SK-N-DZ (cell line): ENCODE results near the gene CCDC171. TPM values are rescaled to one million over a fixed set of nuclear protein-coding genes. Genes with fewer than 3 reads are reported as not detected.
"Not testable (repeated sequence)": the region's sequence is repeated elsewhere in the genome, so short reads cannot be mapped to it uniquely, and the experiment has no call there.

Source experiments
- DNase-seq: peaks from one replicate; pipeline ENCODE4 v3.0.0-alpha.2; 2015; ENCODE audit warnings: low spot score
- polyA plus RNA-seq, 2 experiments: library from polyadenylated mRNA; depleted of rRNA; stranded (reverse); fragments of >200 nt; gene quantifications; 2 replicates each; pipeline ENCODE4 v1.2.3, GENCODE V29; 2014

The CCDC171 gene
- polyA plus RNA-seq (2014; cell fraction: cytosol; rRNA removed): 2.0 and 2.1 TPM in 2 replicates
- 4.2 and 10.3 TPM in 2 replicates for polyA plus RNA-seq (2014; cell fraction: nucleus; rRNA removed)

GRCh38 chr9:15552636-15553527, at the start of gene CCDC171:
CCDC171 (plus strand) TSS chr9:15553043; CDS start chr9:15564089, 11,046 bp downstream.
- peak; percentile 92 for DNase-seq

- DNase-seq: no peak
Observed at GRCh38 chr9:15505921-15506320, 46.9 kb upstream of the CCDC171 start.

DNA sequence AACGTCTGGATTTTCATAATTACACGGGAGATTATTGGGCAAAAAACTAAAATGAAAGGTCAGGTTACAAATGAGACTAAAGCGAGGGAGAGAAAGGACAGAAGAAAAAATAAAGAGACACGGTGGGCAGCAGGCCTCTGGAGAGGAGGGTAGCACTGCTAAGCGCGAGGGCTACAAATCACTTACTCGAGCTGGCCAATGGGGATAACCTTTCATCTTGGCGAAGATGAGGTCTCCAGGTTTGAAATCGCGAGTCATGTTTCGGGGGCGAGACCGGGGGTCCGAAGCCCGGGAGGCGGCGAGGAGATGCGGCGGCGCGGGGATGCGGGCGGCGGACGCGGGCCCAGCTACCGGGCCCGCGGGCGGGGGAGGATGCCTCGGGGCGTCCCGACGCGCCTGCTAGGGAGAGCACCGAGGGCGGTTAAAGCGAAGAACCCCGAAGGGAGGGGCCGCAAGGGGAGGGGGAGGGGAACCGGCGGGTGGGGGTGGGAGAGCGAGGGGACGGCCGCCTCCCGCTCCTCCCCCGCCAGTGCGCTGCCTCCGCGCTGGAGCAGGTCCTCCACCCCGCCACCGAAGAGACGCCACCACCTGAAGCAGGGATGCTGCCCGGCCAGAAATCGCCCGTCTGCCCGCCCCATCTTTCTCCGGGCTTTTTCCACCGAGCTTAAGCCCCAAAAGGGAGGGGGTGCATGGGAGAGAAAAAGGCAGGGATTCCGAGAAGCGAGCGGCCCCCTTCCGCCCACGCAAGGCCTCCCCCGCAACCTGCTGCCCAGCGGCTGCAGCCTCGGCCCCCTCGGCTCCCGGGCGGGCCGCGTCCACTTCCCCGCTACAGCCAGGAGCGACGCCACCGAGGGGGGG, 42.7 kb upstream of the CCDC171 start:
- peak; percentile 38 for DNase-seq

- DNase-seq: peak; percentile 83
Observed at GRCh38 chr9:15510789-15511575, 41.9 kb upstream of the CCDC171 start, which contains the start of gene PSIP1. PSIP1 (minus strand) TSS chr9:15510970; CDS start chr9:15510188, 782 bp downstream.

DNA sequence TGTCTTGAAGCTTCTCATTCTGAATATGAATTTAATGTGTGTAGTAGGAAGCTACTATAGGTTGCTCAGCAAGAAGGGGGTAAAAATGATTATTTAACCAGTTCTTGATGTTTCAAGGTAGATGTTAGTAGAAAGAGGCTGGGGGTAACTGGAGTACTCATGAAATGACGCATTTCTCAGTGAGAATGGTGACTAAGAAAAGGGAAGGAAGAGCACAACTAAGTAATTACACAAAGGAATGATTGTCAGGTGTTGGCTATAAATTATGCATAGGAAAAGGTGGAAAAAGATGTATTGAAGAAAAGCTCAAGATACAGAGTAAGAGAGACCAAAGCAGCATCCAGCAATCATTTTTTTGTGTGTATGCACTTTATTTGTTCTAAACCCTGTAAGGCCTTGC, 40.6 kb upstream of the CCDC171 start:
- no peak for DNase-seq

DNA sequence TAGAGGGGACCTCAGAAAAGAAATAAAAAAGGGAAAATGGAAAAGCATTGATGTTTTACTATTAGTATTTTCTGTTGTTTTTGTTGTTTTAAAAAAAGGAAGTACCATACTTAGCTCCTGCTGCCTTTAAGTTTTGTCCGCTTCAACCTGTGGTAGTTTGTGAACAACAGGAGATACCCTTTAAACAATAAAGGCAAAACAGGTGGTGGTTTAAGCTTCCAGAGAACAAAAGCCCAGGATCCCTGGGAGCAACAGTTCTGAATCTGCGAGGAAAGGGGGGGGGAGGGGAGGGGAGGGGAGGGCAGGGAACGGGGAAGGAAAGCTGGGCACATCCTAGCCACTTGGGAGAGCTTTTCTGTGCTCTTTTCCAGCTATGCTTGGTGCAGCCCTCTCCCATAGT, 40.0 kb upstream of the CCDC171 start:
- DNase-seq: no peak

DNA sequence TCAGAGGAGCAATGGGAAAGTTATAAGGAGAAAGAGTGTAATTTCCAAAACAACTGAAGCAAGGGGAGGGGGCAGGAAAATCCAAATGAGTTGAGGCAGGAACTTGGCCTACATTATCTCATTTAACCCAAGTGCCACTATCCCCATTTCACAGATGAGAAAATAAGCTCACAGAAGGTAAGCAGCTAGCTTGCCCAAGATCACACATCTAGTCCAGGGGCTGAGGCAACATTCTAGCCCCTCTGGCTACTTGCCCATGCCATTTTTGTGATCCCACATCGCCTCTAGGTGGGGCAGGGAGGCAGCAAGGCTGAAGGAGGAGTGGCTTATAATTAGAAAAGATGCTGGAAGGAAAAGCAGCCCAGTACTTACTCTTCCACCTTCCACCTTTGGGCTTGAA, 39.5 kb upstream of the CCDC171 start:
- DNase-seq: peak; percentile 25

GRCh38 chr9:15519831-15520230, 33.0 kb upstream of the CCDC171 start:
- no peak for DNase-seq

- no peak for DNase-seq
Observed at GRCh38 chr9:15521254-15521653, 31.6 kb upstream of the CCDC171 start.

GRCh38 chr9:15522130-15522755, 30.6 kb upstream of the CCDC171 start:
- DNase-seq: no peak

- no peak for DNase-seq
Observed at GRCh38 chr9:15524845-15525455, 27.9 kb upstream of the CCDC171 start.

- DNase-seq: no peak
Observed at GRCh38 chr9:15525958-15526357, 26.9 kb upstream of the CCDC171 start.

DNA sequence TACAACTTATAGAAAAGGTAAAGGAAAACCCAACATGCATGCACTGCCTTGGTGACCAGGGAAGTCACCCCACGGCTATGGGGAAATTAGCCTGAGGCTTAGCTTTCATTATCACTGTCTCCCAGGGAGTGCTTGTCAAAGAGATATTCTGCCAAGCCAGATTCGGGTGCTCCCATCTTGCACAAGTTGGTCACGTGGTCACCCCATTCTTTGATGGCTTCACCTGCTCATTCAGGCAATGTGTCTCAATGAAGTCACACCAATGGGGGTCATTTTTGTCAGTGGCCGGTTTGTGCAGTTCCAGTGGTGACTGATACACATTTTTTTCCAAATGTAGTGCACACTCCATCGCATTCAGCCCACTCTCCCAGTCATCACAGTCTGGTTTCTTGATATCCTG, 25.8 kb upstream of the CCDC171 start:
- DNase-seq: not testable (repeated sequence)

DNA sequence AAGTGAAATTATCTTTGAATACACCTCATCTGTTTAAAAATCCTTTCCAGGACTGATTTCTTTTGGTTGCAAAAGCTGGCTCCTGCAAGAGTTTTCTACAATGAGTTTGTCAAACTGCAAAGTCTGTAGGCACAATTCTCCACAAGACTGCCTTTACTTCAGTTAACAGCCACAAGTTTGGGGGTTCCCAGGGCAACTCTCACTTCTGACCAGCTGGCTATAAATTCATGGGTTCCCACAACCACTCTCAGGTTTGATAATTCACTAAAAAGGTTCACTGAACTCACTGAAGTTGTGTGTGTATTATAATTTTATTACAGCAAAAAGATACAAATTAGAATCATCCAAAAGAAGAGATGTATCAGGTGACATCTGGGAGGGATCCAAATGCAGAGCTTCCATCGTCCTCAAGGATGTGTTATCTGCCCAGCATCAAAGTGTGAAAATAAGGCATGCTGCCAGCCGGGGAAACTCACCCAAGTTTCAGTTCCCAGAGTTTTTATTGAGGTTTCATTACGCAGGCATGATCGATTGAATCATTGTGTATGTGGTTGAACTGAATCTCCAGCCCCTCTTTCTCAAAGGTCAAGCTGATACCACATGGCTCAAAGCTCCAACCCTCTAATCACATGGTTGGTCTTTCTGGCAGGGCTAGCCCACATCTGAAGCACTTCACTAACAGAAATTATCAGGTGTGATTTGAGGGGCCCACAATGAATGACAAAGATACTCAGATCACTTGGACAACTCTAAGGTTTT, 23.1 kb upstream of the CCDC171 start:
- DNase-seq: no peak

GRCh38 chr9:15531380-15531779, 21.5 kb upstream of the CCDC171 start:
- DNase-seq: no peak

- DNase-seq: peak; percentile 13
Observed at GRCh38 chr9:15541872-15542271, 11.0 kb upstream of the CCDC171 start.

DNA sequence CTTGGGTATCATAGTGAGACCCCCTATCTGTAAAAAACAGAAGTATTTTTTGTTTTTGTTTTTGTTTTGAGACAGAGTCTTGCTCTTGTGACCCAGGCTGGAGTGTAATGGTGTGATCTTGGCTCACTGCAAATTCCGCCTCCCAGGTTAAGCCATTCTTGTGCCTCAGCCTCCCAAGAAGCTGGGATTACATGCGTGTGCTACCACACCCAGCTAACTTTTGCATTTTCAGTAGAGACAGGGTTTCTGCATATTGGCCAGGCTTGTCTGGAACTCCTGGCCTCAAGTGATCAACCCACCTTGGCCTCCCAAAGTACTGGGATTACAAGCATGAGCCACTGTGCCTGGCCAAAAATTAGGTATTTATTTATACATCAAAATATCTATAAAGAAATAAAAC, 10.2 kb upstream of the CCDC171 start:
- DNase-seq: no peak

GRCh38 chr9:15543047-15543813, 9.6 kb upstream of the CCDC171 start:
- no peak for DNase-seq

- DNase-seq: no peak
Observed at GRCh38 chr9:15549611-15550010, 3.2 kb upstream of the CCDC171 start.
